Measurements from ENCODE around the gene KDELR3. TPM values are rescaled to one million over a fixed set of nuclear protein-coding genes. Genes with fewer than 3 reads are reported as not detected.

The KDELR3 gene
- polyA plus RNA-seq, 3 donors from 2014 or later: 0.56 TPM; not detected in 2

- Mint-ChIP-seq H3K36me3 (peaks cover 8 to 20% (median 9%) of the 10 kb centered on the region in 3 donors), H3K9me3 (no peaks in the 10 kb centered on the region), H3K27ac (peak within 1 kb of the TSS; percentile 99 to 100 (median 100)), H3K4me1 (peaks cover 58 to 66% of the 10 kb centered on the region in 2 donors), H3K27me3 (ENCODE audit: low read depth in 3 of 3) (peaks cover 10 to 24% (median 23%) of the 10 kb centered on the region in 3 donors), H3K4me3 (peak within 1 kb of the TSS; percentile 98 to 100 (median 99))
- peak; percentile 96 to 98 (median 97) for DNase-seq
Measured at GRCh38 chr22:38506118-38506962, 38.4 kb downstream of the KDELR3 start, which contains the start of gene DDX17. DDX17 (minus strand) TSS chr22:38506311.

- no peaks in the 10 kb centered on the region for H3K36me3 Mint-ChIP-seq
- H3K27ac Mint-ChIP-seq: no peak overlapping the region
- H3K4me3 Mint-ChIP-seq: no peak overlapping the region
- H3K27me3 Mint-ChIP-seq (ENCODE audit: low read depth in 3 of 3): peaks cover 6 to 16% (median 11%) of the 10 kb centered on the region in 3 donors
- peaks cover 18 to 24% of the 10 kb centered on the region in 2 donors for H3K4me1 Mint-ChIP-seq
- H3K9me3 Mint-ChIP-seq: no peaks in the 10 kb centered on the region
- DNase-seq: no peak
Measured at GRCh38 chr22:38510416-38510970, 42.6 kb downstream of the KDELR3 start.

DNA sequence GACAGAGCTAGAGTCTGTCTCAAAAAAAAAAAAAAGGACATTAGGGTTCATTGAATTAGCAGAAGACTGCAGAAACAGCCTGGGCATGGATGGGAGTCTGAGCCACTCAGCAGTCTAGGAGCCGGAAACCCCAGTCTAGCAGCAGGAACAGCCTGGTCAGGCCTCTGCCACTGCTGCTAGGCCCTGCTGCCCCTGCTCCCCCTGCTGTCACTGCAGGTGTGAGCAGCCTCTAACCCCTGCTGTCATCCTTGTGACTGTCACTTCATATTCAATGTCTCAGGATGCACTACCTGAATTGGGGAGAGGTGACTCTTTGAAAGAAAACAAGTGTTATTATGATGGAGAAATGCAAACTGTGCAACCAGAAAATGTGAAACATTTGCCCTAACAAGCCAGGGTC, 45.2 kb downstream of the KDELR3 start:
- peaks cover 6 to 8% of the 10 kb centered on the region in 2 donors for H3K4me1 Mint-ChIP-seq
- peak; percentile 39 to 60 (median 51) for DNase-seq

GRCh38 chr22:38518620-38519019, 50.7 kb downstream of the KDELR3 start:
- Mint-ChIP-seq H3K27me3 (ENCODE audit: low read depth in 3 of 3) (peaks cover 0 to 4% (median 0%) of the 10 kb centered on the region in 3 donors), H3K36me3 (no peaks in the 10 kb centered on the region), H3K9me3 (no peaks in the 10 kb centered on the region), H3K4me3 (no peak overlapping the region), H3K4me1 (no peaks in the 10 kb centered on the region), H3K27ac (no peak overlapping the region)
- no peak for DNase-seq

More for the DNA sequence above, 45.2 kb downstream of the KDELR3 start:
- no peak overlapping the region for H3K4me3 Mint-ChIP-seq
- H3K9me3 Mint-ChIP-seq: no peaks in the 10 kb centered on the region
- no peaks in the 10 kb centered on the region for H3K36me3 Mint-ChIP-seq
- no peak overlapping the region for H3K27ac Mint-ChIP-seq
- H3K27me3 Mint-ChIP-seq (ENCODE audit: low read depth in 3 of 3): peaks cover 0 to 5% (median 0%) of the 10 kb centered on the region in 3 donors

- Mint-ChIP-seq H3K27ac (no peak overlapping the region), H3K4me1 (no peaks in the 10 kb centered on the region), H3K36me3 (no peaks in the 10 kb centered on the region), H3K27me3 (ENCODE audit: low read depth in 3 of 3) (peaks cover 0 to 4% (median 0%) of the 10 kb centered on the region in 3 donors), H3K9me3 (no peaks in the 10 kb centered on the region), H3K4me3 (no peak overlapping the region)
- DNase-seq: no peak
Measured at GRCh38 chr22:38519453-38520250, 51.8 kb downstream of the KDELR3 start.

GRCh38 chr22:38523029-38523428, 55.1 kb downstream of the KDELR3 start:
- no peak overlapping the region for H3K27ac Mint-ChIP-seq
- DNase-seq: no peak
- no peak overlapping the region for H3K4me3 Mint-ChIP-seq
- H3K9me3 Mint-ChIP-seq: no peaks in the 10 kb centered on the region
- H3K4me1 Mint-ChIP-seq: no peaks in the 10 kb centered on the region
- H3K36me3 Mint-ChIP-seq: no peaks in the 10 kb centered on the region
- H3K27me3 Mint-ChIP-seq (ENCODE audit: low read depth in 3 of 3): peaks cover 0 to 5% (median 0%) of the 10 kb centered on the region in 3 donors

GRCh38 chr22:38523479-38523878, 55.6 kb downstream of the KDELR3 start:
- H3K36me3 Mint-ChIP-seq: no peaks in the 10 kb centered on the region
- H3K9me3 Mint-ChIP-seq: no peaks in the 10 kb centered on the region
- no peak overlapping the region for H3K4me3 Mint-ChIP-seq
- peaks cover 0 to 5% (median 0%) of the 10 kb centered on the region in 3 donors for H3K27me3 Mint-ChIP-seq (ENCODE audit: low read depth in 3 of 3)
- no peak for DNase-seq
- no peak overlapping the region for H3K27ac Mint-ChIP-seq
- H3K4me1 Mint-ChIP-seq: no peaks in the 10 kb centered on the region

GRCh38 chr22:38524429-38524828, 56.5 kb downstream of the KDELR3 start:
- Mint-ChIP-seq H3K27me3 (ENCODE audit: low read depth in 3 of 3) (peaks cover 0 to 5% (median 0%) of the 10 kb centered on the region in 3 donors), H3K4me3 (no peak overlapping the region), H3K9me3 (no peaks in the 10 kb centered on the region), H3K4me1 (no peaks in the 10 kb centered on the region), H3K27ac (no peak overlapping the region), H3K36me3 (no peaks in the 10 kb centered on the region)
- DNase-seq: no peak

DNA sequence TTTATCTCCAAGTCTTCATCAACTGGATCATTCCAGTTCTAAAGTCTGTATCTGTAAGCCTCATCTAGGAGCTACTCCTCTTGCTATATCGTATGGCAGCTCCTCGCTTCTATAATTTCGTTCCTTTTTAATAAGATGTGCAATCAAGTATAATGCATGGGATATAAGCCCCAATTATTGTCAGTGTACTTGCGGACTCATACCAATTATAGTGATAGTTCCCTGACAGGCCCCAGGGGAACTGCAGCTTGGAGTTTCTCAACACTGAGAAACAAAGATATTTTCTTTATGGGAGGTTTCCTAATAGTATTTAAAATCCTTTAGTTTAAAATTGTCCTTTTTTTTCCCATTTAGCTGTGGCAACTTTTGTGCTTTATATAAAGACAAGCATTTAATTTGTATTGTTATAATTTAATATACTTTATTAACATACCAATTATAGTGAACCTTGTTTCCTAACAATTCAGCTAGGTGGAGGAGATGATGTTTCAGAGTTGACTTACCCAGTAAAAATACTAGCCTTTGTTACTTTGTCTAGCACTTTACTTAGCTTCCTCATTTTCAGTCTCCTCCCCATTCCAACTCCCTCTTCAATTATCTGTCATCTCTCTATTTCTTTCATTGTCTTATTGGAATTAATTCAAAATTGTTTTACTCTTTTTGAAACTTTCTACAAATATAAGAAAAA, 63.5 kb downstream of the KDELR3 start:
- DNase-seq: no peak
- Mint-ChIP-seq H3K27me3 (ENCODE audit: low read depth in 3 of 3) (peaks cover 0 to 1% (median 0%) of the 10 kb centered on the region in 3 donors), H3K9me3 (no peaks in the 10 kb centered on the region), H3K36me3 (no peaks in the 10 kb centered on the region), H3K27ac (peak overlapping the region; percentile 6 to 79 (median 40)), H3K4me3 (peak overlapping the region in 1 of 5 donors; percentile 3), H3K4me1 (peaks cover 4 to 6% of the 10 kb centered on the region in 2 donors)

Other genes starting within 250 kb of the KDELR3 start
- 10 to 100 TPM; 12.1 to 50.7 (median 30.3) TPM for gene TMEM184B, start 195.1 kb upstream of the KDELR3 start, polyA plus RNA-seq
- gene CSNK1E, start 150.7 kb upstream of the KDELR3 start, polyA plus RNA-seq: 10 to 100 TPM in 1 of 3 donors, 1 to 10 TPM in 2; 7.5 to 12.1 (median 8.6) TPM
- not detected for gene KCNJ4, start 12.9 kb upstream of the KDELR3 start, polyA plus RNA-seq
- gene DDX17, start 38.2 kb downstream of the KDELR3 start, polyA plus RNA-seq: 10 to 100 TPM; 25.9 to 59.1 (median 26.9) TPM
- 1 to 10 TPM in 1 of 3 donors, under 1 TPM in 1, not detected in 1; 0.33 to 1.5 TPM for gene DMC1, start 102.1 kb downstream of the KDELR3 start, polyA plus RNA-seq
- not detected for gene FAM227A, start 188.3 kb downstream of the KDELR3 start, polyA plus RNA-seq
- 1 to 10 TPM; 1.0 to 5.1 (median 4.5) TPM for gene CBY1, start 188.5 kb downstream of the KDELR3 start, polyA plus RNA-seq
- gene TOMM22, start 213.9 kb downstream of the KDELR3 start, polyA plus RNA-seq: 10 to 100 TPM; 56.0 to 94.4 (median 68.8) TPM
- 10 to 100 TPM; 10.6 to 17.9 (median 11.2) TPM for gene JOSD1, start 232.8 kb downstream of the KDELR3 start, polyA plus RNA-seq
- 10 to 100 TPM; 13.0 to 35.5 (median 15.4) TPM for gene GTPBP1, start 237.8 kb downstream of the KDELR3 start, polyA plus RNA-seq